IPS DF 6.9 (cell line): ENCODE results near the gene SKI.

ENCODE experiments used
- DNase-seq: peaks from one replicate; pipeline ENCODE4 v3.0.0-alpha.2; 2013; ENCODE audit warnings: low read depth, low spot score
- H3K27ac ChIP-seq: one replicate; pipeline ENCODE4 v1.5.1; 2013; ENCODE audit warnings: low read length, control low read depth
- H3K27me3 ChIP-seq: 2 replicates; pipeline ENCODE4 v1.6.1; 2013; ENCODE audit warnings: mild to moderate bottlenecking, low read length; ENCODE audit not compliant: control insufficient read depth, insufficient read depth
- H3K36me3 ChIP-seq: 2 replicates; pipeline ENCODE4 v1.6.1; 2013; ENCODE audit warnings: low read length; ENCODE audit not compliant: control insufficient read depth, insufficient read depth
- H3K4me1 ChIP-seq: 2 replicates; pipeline ENCODE4 v1.6.1; 2013; ENCODE audit warnings: low read length; ENCODE audit not compliant: control insufficient read depth, insufficient read depth
- H3K4me3 ChIP-seq: 2 replicates; pipeline ENCODE4 v1.5.1; 2013; ENCODE audit warnings: mild to moderate bottlenecking, low read length
- H3K9me3 ChIP-seq: 2 replicates; pipeline ENCODE4 v1.6.1; 2013; ENCODE audit warnings: low read length, inconsistent platforms; ENCODE audit not compliant: control insufficient read depth, insufficient read depth
- WGBS: extraction: QIAGEN DNeasy Blood & Tissue Kit; methylation state at CpG from one replicate; pipeline ENCODE4 v1.1.7; 2013; ENCODE audit warnings: mixed read lengths, missing lambda C conversion rate; ENCODE audit not compliant: insufficient read length, insufficient coverage; 5-methylcytosine and 5-hydroxymethylcytosine counted together

Gene SKI

GRCh38 chr1:2230781-2231531 lies 2.8 kb downstream of the SKI start:
- peak overlapping the region; percentile 3; the same call in 1 of the 2 replicates for H3K4me3 ChIP-seq
- peaks cover 19% of the 10 kb centered on the region for H3K4me1 ChIP-seq
- WGBS: no CpG with 5 or more reads among the region's 30 CpGs
- no peaks in the 10 kb centered on the region for H3K27me3 ChIP-seq
- no peaks in the 10 kb centered on the region; the same call in 1 of the 2 replicates for H3K36me3 ChIP-seq
- H3K9me3 ChIP-seq: no peaks in the 10 kb centered on the region
- no peak for DNase-seq
- H3K27ac ChIP-seq: no peak overlapping the region

- Histone ChIP-seq H3K27ac (no peak overlapping the region), H3K4me1 (peaks cover 15% of the 10 kb centered on the region), H3K4me3 (no peak overlapping the region), H3K36me3 (no peaks in the 10 kb centered on the region; the same call in 1 of the 2 replicates), H3K27me3 (no peaks in the 10 kb centered on the region), H3K9me3 (no peaks in the 10 kb centered on the region)
- WGBS: no CpG with 5 or more reads among the region's 26 CpGs
- no peak for DNase-seq
Measured at GRCh38 chr1:2231532-2232254, 3.6 kb downstream of the SKI start.

GRCh38 chr1:2232255-2232915 lies 4.3 kb downstream of the SKI start:
- Histone ChIP-seq H3K27ac (no peak overlapping the region), H3K27me3 (no peaks in the 10 kb centered on the region), H3K9me3 (no peaks in the 10 kb centered on the region), H3K36me3 (no peaks in the 10 kb centered on the region; the same call in 1 of the 2 replicates), H3K4me3 (no peak overlapping the region), H3K4me1 (peaks cover 15% of the 10 kb centered on the region)
- DNase-seq: no peak
- no CpG with 5 or more reads among the region's 17 CpGs for WGBS

GRCh38 chr1:2232916-2233438 lies 4.9 kb downstream of the SKI start:
- no peaks in the 10 kb centered on the region for H3K9me3 ChIP-seq
- no peaks in the 10 kb centered on the region; the same call in 1 of the 2 replicates for H3K36me3 ChIP-seq
- no peak overlapping the region for H3K27ac ChIP-seq
- DNase-seq: no peak
- no CpG with 5 or more reads among the region's 23 CpGs for WGBS
- peaks cover 15% of the 10 kb centered on the region for H3K4me1 ChIP-seq
- H3K4me3 ChIP-seq: no peak overlapping the region
- H3K27me3 ChIP-seq: no peaks in the 10 kb centered on the region

GRCh38 chr1:2233468-2233867 lies 5.3 kb downstream of the SKI start:
- no peaks in the 10 kb centered on the region for H3K9me3 ChIP-seq
- no peak overlapping the region for H3K4me3 ChIP-seq
- H3K36me3 ChIP-seq: no peaks in the 10 kb centered on the region; the same call in 1 of the 2 replicates
- H3K4me1 ChIP-seq: peaks cover 16% of the 10 kb centered on the region
- DNase-seq: no peak
- WGBS: no CpG with 5 or more reads among the region's 12 CpGs
- H3K27ac ChIP-seq: no peak overlapping the region
- no peaks in the 10 kb centered on the region for H3K27me3 ChIP-seq

- no CpG with 5 or more reads among the region's 27 CpGs for WGBS
- no peaks in the 10 kb centered on the region for H3K9me3 ChIP-seq
- no peaks in the 10 kb centered on the region; the same call in 1 of the 2 replicates for H3K36me3 ChIP-seq
- no peak for DNase-seq
- H3K4me1 ChIP-seq: peaks cover 20% of the 10 kb centered on the region
- H3K27me3 ChIP-seq: no peaks in the 10 kb centered on the region
- no peak overlapping the region for H3K27ac ChIP-seq
- no peak overlapping the region for H3K4me3 ChIP-seq
Measured at GRCh38 chr1:2233997-2234761, 6.1 kb downstream of the SKI start.

GRCh38 chr1:2234762-2235113 lies 6.6 kb downstream of the SKI start:
- Histone ChIP-seq H3K4me3 (no peak overlapping the region), H3K4me1 (peaks cover 20% of the 10 kb centered on the region), H3K27ac (no peak overlapping the region), H3K27me3 (no peaks in the 10 kb centered on the region), H3K36me3 (no peaks in the 10 kb centered on the region; the same call in 1 of the 2 replicates), H3K9me3 (no peaks in the 10 kb centered on the region)
- no peak for DNase-seq
- WGBS: no CpG with 5 or more reads among the region's 4 CpGs

- H3K27me3 ChIP-seq: no peaks in the 10 kb centered on the region
- no peaks in the 10 kb centered on the region for H3K9me3 ChIP-seq
- peaks cover under 1% of the 10 kb centered on the region for H3K36me3 ChIP-seq
- no peak overlapping the region for H3K4me3 ChIP-seq
- WGBS: no CpG with 5 or more reads among the region's 22 CpGs
- DNase-seq: no peak
- peaks cover 16% of the 10 kb centered on the region for H3K4me1 ChIP-seq
- no peak overlapping the region for H3K27ac ChIP-seq
Measured at GRCh38 chr1:2235300-2235998, 7.3 kb downstream of the SKI start.

GRCh38 chr1:2236695-2237677 lies 8.9 kb downstream of the SKI start:
- no peaks in the 10 kb centered on the region for H3K27me3 ChIP-seq
- H3K27ac ChIP-seq: no peak overlapping the region
- peaks cover 8% of the 10 kb centered on the region for H3K4me1 ChIP-seq
- WGBS: no CpG with 5 or more reads among the region's 28 CpGs
- H3K36me3 ChIP-seq: peaks cover 4% of the 10 kb centered on the region
- H3K9me3 ChIP-seq: no peaks in the 10 kb centered on the region
- H3K4me3 ChIP-seq: no peak overlapping the region
- DNase-seq: no peak
